Ishikawa (cell line): ENCODE results near the gene PLA2R1.

Experiments
- CEBPB ChIP-seq: IDR thresholded peaks from 2 replicates; pipeline ENCODE4 v1.6.1; 2012
- CREB1 ChIP-seq: IDR thresholded peaks from 2 replicates; pipeline ENCODE4 v1.6.1; 2012; ENCODE audit warnings: low read depth
- EGR1 ChIP-seq: IDR thresholded peaks from 2 replicates; pipeline ENCODE4 v1.6.1; 2012
- EP300 ChIP-seq: IDR thresholded peaks from 2 replicates; pipeline ENCODE4 v1.6.1; 2012; ENCODE audit warnings: borderline replicate concordance
- FOXM1 ChIP-seq: IDR thresholded peaks from 2 replicates; pipeline ENCODE4 v1.6.1; 2012; ENCODE audit warnings: low read depth, borderline replicate concordance
- RAD21 ChIP-seq: IDR thresholded peaks from 2 replicates; pipeline ENCODE4 v1.6.1; 2012; ENCODE audit warnings: low read depth
- REST ChIP-seq: IDR thresholded peaks from 2 replicates; pipeline ENCODE4 v1.6.1; 2012; ENCODE audit warnings: low read depth, mild to moderate bottlenecking
- TAF1 ChIP-seq: IDR thresholded peaks from 2 replicates; pipeline ENCODE4 v1.6.1; 2012; ENCODE audit warnings: low read depth, mild to moderate bottlenecking
- TCF12 ChIP-seq: IDR thresholded peaks from 2 replicates; pipeline ENCODE4 v1.6.1; 2012; ENCODE audit warnings: low read depth
- TEAD4 ChIP-seq: IDR thresholded peaks from 2 replicates; pipeline ENCODE4 v1.6.1; 2012
- YY1 ChIP-seq: IDR thresholded peaks from 2 replicates; pipeline ENCODE4 v1.6.1; 2012; ENCODE audit warnings: low read depth
- ZBTB7A ChIP-seq: IDR thresholded peaks from 2 replicates; pipeline ENCODE4 v1.6.1; 2012; ENCODE audit warnings: low read depth
- TF ChIP-seq, protein P1 (sequence below): IDR thresholded peaks from 2 replicates; pipeline ENCODE4 v1.6.1; 2012
- TF ChIP-seq, protein P2 (sequence below): IDR thresholded peaks from 2 replicates; pipeline ENCODE4 v1.6.1; 2012

The PLA2R1 gene

DNA sequence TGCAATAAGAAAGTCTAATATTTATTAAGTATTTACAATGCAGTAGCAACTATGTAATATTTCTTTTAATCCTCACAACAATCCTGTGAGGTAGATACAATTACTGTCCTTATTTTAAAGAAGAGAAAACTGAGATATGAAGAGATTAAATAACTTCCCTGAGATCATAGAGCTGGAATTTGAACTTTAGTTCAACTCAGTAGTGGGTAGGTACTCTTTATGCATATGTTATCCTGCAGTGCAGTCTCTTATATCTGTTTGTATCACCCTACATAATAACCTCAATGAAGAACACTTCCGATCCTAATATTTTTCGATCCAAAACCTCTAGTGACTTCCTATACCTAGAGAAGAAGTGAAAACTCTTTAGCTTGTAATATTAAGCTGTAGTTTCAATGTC, 64.2 kb downstream of the PLA2R1 start:
- TF ChIP-seq, protein P1, sequence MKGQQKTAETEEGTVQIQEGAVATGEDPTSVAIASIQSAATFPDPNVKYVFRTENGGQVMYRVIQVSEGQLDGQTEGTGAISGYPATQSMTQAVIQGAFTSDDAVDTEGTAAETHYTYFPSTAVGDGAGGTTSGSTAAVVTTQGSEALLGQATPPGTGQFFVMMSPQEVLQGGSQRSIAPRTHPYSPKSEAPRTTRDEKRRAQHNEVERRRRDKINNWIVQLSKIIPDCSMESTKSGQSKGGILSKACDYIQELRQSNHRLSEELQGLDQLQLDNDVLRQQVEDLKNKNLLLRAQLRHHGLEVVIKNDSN, result no peak
- TF ChIP-seq FOXM1, result no peak
- no peak for TF ChIP-seq EP300
- TF ChIP-seq CREB1, result no peak
- no peak for TF ChIP-seq ZBTB7A
- no peak for TF ChIP-seq YY1
- TF ChIP-seq REST, result no peak
- TF ChIP-seq TCF12, result no peak
- TF ChIP-seq, protein P2, sequence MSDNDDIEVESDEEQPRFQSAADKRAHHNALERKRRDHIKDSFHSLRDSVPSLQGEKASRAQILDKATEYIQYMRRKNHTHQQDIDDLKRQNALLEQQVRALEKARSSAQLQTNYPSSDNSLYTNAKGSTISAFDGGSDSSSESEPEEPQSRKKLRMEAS, result no peak

GRCh38 chr2:159996792-159997546, 65.4 kb downstream of the PLA2R1 start:
- TF ChIP-seq, protein P2, result no peak
- peak; percentile 54; the same call in 1 of the 2 replicates for TF ChIP-seq TEAD4

DNA sequence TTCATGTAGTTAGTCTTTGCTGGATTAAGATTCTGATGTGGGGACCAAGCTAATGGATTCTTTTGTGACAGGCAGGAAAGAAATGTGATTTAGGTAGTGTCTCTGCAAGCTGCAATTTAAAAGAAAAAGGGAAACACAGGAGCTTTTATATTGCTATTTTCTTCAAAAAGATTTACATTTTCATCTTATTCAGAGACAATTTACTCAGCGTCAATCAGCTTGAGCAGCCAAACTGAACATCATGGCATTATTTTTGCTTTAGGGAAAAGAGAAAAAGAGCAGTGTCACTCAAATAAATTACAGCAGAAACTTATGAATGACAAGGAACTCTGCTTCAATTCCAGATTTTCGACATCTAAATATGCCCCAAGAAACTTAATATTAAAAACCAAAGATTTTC, 67.4 kb downstream of the PLA2R1 start:
- TF ChIP-seq TAF1 (no peak), TEAD4 (no peak), ZBTB7A (no peak), CEBPB (no peak), CREB1 (no peak), EGR1 (no peak), TCF12 (no peak)
- TF ChIP-seq, protein P1, result no peak

- TF ChIP-seq RAD21, result no peak
- TF ChIP-seq TCF12, result no peak
- no peak for TF ChIP-seq CREB1
- TF ChIP-seq, protein P1, result no peak
- TF ChIP-seq ZBTB7A, result no peak
- TF ChIP-seq REST, result no peak
- TF ChIP-seq FOXM1, result no peak
- TF ChIP-seq, protein P2, result no peak
- TF ChIP-seq EGR1, result no peak
These were observed 73.2 kb downstream of the PLA2R1 start for GRCh38 chr2:159989249-159989648.

- TF ChIP-seq TAF1 (no peak), ZBTB7A (no peak), EP300 (no peak), REST (no peak), CEBPB (no peak), TEAD4 (no peak), FOXM1 (no peak), CREB1 (no peak)
These were observed 73.9 kb downstream of the PLA2R1 start for GRCh38 chr2:159988412-159988970.
